PC-9 (cell line): ENCODE measurements around the gene CRYZL1.

Experiments
- EZH2 ChIP-seq: fragments of 200-600 bp; sonication (generic); IDR thresholded peaks from 2 replicates; pipeline ENCODE4 v1.8.0; 2017; ENCODE audit warnings: antibody characterized with exemption, low read depth
- TF ChIP-seq, protein P1 (sequence below): fragments of 200-600 bp; sonication (generic); conservative IDR thresholded peaks from 2 replicates; pipeline ENCODE4 v1.6.1; 2017; ENCODE audit warnings: mixed run types, antibody characterized with exemption, mild to moderate bottlenecking, moderate library complexity

GRCh38 chr21:33661146-33661545 lies 19.6 kb upstream of the CRYZL1 start:
- TF ChIP-seq, protein P1, sequence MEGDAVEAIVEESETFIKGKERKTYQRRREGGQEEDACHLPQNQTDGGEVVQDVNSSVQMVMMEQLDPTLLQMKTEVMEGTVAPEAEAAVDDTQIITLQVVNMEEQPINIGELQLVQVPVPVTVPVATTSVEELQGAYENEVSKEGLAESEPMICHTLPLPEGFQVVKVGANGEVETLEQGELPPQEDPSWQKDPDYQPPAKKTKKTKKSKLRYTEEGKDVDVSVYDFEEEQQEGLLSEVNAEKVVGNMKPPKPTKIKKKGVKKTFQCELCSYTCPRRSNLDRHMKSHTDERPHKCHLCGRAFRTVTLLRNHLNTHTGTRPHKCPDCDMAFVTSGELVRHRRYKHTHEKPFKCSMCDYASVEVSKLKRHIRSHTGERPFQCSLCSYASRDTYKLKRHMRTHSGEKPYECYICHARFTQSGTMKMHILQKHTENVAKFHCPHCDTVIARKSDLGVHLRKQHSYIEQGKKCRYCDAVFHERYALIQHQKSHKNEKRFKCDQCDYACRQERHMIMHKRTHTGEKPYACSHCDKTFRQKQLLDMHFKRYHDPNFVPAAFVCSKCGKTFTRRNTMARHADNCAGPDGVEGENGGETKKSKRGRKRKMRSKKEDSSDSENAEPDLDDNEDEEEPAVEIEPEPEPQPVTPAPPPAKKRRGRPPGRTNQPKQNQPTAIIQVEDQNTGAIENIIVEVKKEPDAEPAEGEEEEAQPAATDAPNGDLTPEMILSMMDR = no peak
- no peak for TF ChIP-seq EZH2
